Measurements from ENCODE around the gene KIRREL3. TPM values are rescaled to one million over a fixed set of nuclear protein-coding genes. Genes with fewer than 3 reads are reported as not detected.

Gene KIRREL3
- total and polyA plus RNA-seq, 2 of the 4 experiments (the other 2 are of a cell fraction) = 10.9 to 15.9 TPM

DNA sequence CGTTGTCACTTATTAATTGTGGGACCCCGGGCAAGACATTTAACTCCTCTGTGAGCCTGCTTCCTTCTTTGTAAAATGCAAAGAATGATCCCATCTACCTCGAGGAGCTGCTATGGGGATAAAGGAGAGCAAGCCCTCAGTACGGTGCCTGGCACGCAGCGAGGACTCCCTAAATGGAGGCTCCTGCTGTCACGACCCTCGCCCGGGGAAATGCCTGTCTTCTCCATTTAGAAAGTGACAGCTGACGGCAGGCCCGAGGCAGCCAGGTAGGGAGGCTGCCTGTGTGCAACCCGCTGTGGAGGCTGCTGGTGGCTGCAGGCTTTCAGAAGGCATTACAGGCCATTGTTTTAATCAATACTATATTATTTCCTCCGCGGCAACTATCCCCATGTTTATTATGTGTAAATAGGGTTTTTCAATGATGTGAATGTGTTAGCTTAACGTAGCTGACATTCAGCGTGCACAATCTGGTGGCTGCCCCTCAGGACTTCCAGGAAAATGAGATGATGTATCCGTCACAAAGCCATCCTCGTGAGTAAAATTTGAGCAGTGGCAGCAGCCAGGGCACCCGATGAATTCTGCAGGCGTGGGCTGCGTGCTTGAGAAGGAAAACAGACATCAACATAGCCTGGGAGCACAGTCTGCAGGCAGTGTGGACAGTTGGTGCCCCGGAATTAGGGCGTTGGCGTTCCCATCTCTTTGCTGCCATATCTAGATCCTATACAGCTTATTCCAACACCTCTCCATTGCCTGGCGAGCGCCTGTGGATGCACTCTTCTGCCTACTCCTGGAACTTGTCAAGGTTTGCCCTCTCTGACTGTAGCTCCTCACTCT is 416.8 kb downstream of the KIRREL3 start (continued):
- TF ChIP-seq CHD1 (IDR thresholded peaks at IDR 0.05; ENCODE audit: low read depth, low read length) = no peak

- no peak overlapping the region for H2BK20ac ChIP-seq (ENCODE audit: low read depth, low read length)
- no peak overlapping the region for H2AK5ac ChIP-seq (ENCODE audit: low read depth, low read length)
- no peaks in the 10 kb centered on the region for H3K27me3 ChIP-seq (ENCODE audit: control insufficient read depth, insufficient read depth, low read length)
- H4K91ac ChIP-seq (ENCODE audit: insufficient read depth, low read depth, low read length) = no peak overlapping the region
- H3K56ac ChIP-seq (ENCODE audit: extremely low read depth, insufficient read depth, low read length) = no peak overlapping the region
- H3K14ac ChIP-seq (replicated peaks; ENCODE audit: low read depth, low read length) = no peak overlapping the region
- DNase-seq (no peak), ATAC-seq (ENCODE audit: low read depth) (no peak)
- H4K20me1 ChIP-seq (ENCODE audit: insufficient read depth, low read length) = no peaks in the 10 kb centered on the region
- H3K9ac ChIP-seq (ENCODE audit: low read depth, low read length) = no peak overlapping the region
- peaks cover 13% of the 10 kb centered on the region for H3K9me1 ChIP-seq (ENCODE audit: insufficient read depth, low read length)
- no CpG with 5 or more reads among the region's 3 CpGs for WGBS, 2 experiments (ENCODE audit: extremely low coverage in 2 of 2, insufficient read length in 1 of 2)
- BruUV-seq (replicated peaks) = no TSS peak
- CTCF ChIA-PET = no interaction called here
- dilution Hi-C loops (cut with HindIII; ENCODE audit: low sequenced_read_pairs, unreplicated experiment) (no loop called here), in situ Hi-C loops (cut with MboI; ENCODE audit: low sequenced_read_pairs) (no loop called here), intact Hi-C loops (cut with micrococcal nuclease) (no loop called here)
- no peak overlapping the region for H2BK5ac ChIP-seq (ENCODE audit: low read depth, low read length, poor library complexity, severe bottlenecking)
- no peak overlapping the region for H2BK120ac ChIP-seq (ENCODE audit: low read depth, low read length)
- no peak overlapping the region for H3K23ac ChIP-seq (ENCODE audit: low read depth, low read length)
- H2BK15ac ChIP-seq (ENCODE audit: low read depth, low read length) = no peak overlapping the region
- no peak overlapping the region for H4K8ac ChIP-seq (ENCODE audit: low read depth in 2 of 2, low read length in 2 of 2)
- H2AK9ac ChIP-seq (replicated peaks; ENCODE audit: low read depth, low read length, poor library complexity) = no peak overlapping the region
- H3K27ac ChIP-seq (ENCODE audit: insufficient read depth, low read length) = no peak overlapping the region
- peaks cover 9% of the 10 kb centered on the region for H3K4me1 ChIP-seq (ENCODE audit: control insufficient read depth, insufficient read depth, low read length)
- no peak overlapping the region for H3K18ac ChIP-seq (ENCODE audit: low read depth, low read length)
- no peak overlapping the region for H2AFZ ChIP-seq (replicated peaks; ENCODE audit: low read length, poor library complexity)
- no peak overlapping the region for H3K4me2 ChIP-seq (ENCODE audit: low read depth, low read length)
- no peak for TF ChIP-seq BHLHE40 (IDR thresholded peaks at IDR 0.05; ENCODE audit: low read depth, low read length)
- TF ChIP-seq FOS (IDR thresholded peaks at IDR 0.05; ENCODE audit: low read depth, low read length) = no peak
- TF ChIP-seq, protein P1, sequence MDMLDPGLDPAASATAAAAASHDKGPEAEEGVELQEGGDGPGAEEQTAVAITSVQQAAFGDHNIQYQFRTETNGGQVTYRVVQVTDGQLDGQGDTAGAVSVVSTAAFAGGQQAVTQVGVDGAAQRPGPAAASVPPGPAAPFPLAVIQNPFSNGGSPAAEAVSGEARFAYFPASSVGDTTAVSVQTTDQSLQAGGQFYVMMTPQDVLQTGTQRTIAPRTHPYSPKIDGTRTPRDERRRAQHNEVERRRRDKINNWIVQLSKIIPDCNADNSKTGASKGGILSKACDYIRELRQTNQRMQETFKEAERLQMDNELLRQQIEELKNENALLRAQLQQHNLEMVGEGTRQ (IDR thresholded peaks at IDR 0.05; ENCODE audit: low read depth, low read length) = no peak
- TF ChIP-seq MXI1 (IDR thresholded peaks at IDR 0.05; ENCODE audit: borderline replicate concordance, low read depth, low read length) = no peak
- no peak for TF ChIP-seq RCOR1 (IDR thresholded peaks at IDR 0.05; ENCODE audit: insufficient replicate concordance, low read length)
- no peak for TF ChIP-seq CTCF (conservative IDR thresholded peaks at IDR 0.05; ENCODE audit: low read depth, low read length)
- H3K79me1 ChIP-seq (ENCODE audit: low read depth in 1 of 2, low read length in 2 of 2) = 0 out of 4 replicates have a peak, but pooled peaks cover 0 to 8% of the 10 kb centered on the region in 2 experiments
- no peaks in the 10 kb centered on the region for H3K36me3 ChIP-seq (ENCODE audit: control insufficient read depth, insufficient read depth, low read length)
- POLR2A ChIA-PET (ENCODE audit: unreplicated experiment) = interaction anchor here (0.5 kb wide), 1 partner anchor 259 kb away, joined by 6 read pairs; no protein-coding TSS in a partner anchor
- H4K5ac ChIP-seq (ENCODE audit: low read depth, low read length) = no peak overlapping the region
- H3K9me3 ChIP-seq (ENCODE audit: control insufficient read depth, insufficient read depth, low read length) = no peaks in the 10 kb centered on the region
- H3K4ac ChIP-seq (ENCODE audit: low read depth, low read length) = no peak overlapping the region
- no peak overlapping the region for H3K4me3 ChIP-seq (ENCODE audit: insufficient read depth, low read depth, low read length)
Measured at GRCh38 chr11:126583101-126583500, 417.5 kb downstream of the KIRREL3 start.

Measured in IMR-90 (cell line).